HCT116 (cell line): ENCODE data around the gene RACGAP1. TPM values are rescaled to one million over a fixed set of nuclear protein-coding genes. Genes with fewer than 3 reads are reported as not detected.

ENCODE experiments used
- ATAC-seq: fragments of 200-7000 bp; cut with Tn5 transposase; 2 replicates; pipeline ENCODE4 v1.9.1; 2020; ENCODE audit warnings: mild to moderate bottlenecking, moderate library complexity
- BruUV-seq: library from RNA; stranded (reverse); fragments of 400-500 nt; replicated peaks from 2 replicates; lab custom pipeline; 2021; lab: Mats Ljungman, UMichigan
- CTCF ChIA-PET: fragments of 300-600 bp; sonication (Branson Sonifier 250); formaldehyde crosslinking; loops from one replicate; lab custom pipeline; 2021; ENCODE audit warnings: antibody characterized with exemption; lab: Charles Lee
- POLR2A ChIA-PET: fragments of 300-600, 350-600 bp; sonication (Branson Sonifier 250); formaldehyde crosslinking; loops from one replicate; lab custom pipeline; 2021; ENCODE audit warnings: antibody characterized with exemption; lab: Charles Lee
- RAD21 ChIA-PET, 2 experiments: fragments of 300-600 bp; sonication (Branson Sonifier 250); formaldehyde crosslinking; loops; one replicate each; lab custom pipeline; 2023; ENCODE audit warnings: low total read pairs in 2 of 2; ENCODE audit not compliant: uncharacterized antibody in 2 of 2, unreplicated experiment in 2 of 2, low non-redundant PET in 1 of 2; lab: Charles Lee
- DNase-seq: peaks from one replicate; pipeline ENCODE4 v3.0.0-alpha.2; 2010; ENCODE audit warnings: low read depth, low spot score
- H2AFZ ChIP-seq: fragments of 200-600 bp; shearing (Covaris generic), sonication (generic); 2 replicates; pipeline ENCODE4 v1.6.1; 2017; ENCODE audit warnings: low read depth, mixed run types, mixed read lengths, antibody characterized with exemption, low read length; ENCODE audit not compliant: poor library complexity, severe bottlenecking
- H3K27ac ChIP-seq: 2 replicates; pipeline ENCODE4 v1.5.1; 2012; ENCODE audit warnings: low read depth, low read length
- H3K27me3 ChIP-seq: fragments of 200-600 bp; sonication (generic); 2 replicates; pipeline ENCODE4 v1.6.1; 2016; ENCODE audit warnings: mixed run types, low read length, mixed read lengths; ENCODE audit not compliant: insufficient read depth
- H3K36me3 ChIP-seq, 2 experiments: fragments of 200-500 bp in 1 of 2; fragments of 200-600 bp in 1 of 2; sonication (Bioruptor generic) in 1 of 2; sonication (generic) in 1 of 2; 2 replicates each; pipeline versions ENCODE4 v1.5.1 to v1.6.1; 2014 to 2016; ENCODE audit warnings: low read length in 2 of 2, inconsistent platforms in 1 of 2, mixed read lengths in 1 of 2, mixed run types in 1 of 2; ENCODE audit not compliant: insufficient read depth in 2 of 2, control insufficient read depth in 1 of 2
- H3K4me1 ChIP-seq, 2 experiments: fragments of 200-600 bp in 1 of 2; sonication (generic) in 1 of 2; 2 replicates each; pipeline versions ENCODE4 v1.5.1 to v1.6.1; 2012 to 2017; ENCODE audit warnings: low read length in 2 of 2, inconsistent platforms in 1 of 2, mild to moderate bottlenecking in 1 of 2, mixed read lengths in 1 of 2, mixed run types in 1 of 2, moderate library complexity in 1 of 2; ENCODE audit not compliant: insufficient read depth in 2 of 2, control insufficient read depth in 1 of 2
- H3K4me2 ChIP-seq: fragments of 200-600 bp; sonication (generic); 2 replicates; pipeline ENCODE4 v1.6.1; 2017; ENCODE audit warnings: mixed run types, low read length, mixed read lengths
- H3K4me3 ChIP-seq, 2 experiments: fragments of 200-600 bp in 1 of 2; sonication (generic) in 1 of 2; replicated peaks in 1 of 2; 2 replicates each; pipeline ENCODE4 v1.5.1; 2011 to 2016; ENCODE audit warnings: low read length in 2 of 2, control low read depth in 1 of 2, low read depth in 1 of 2, mild to moderate bottlenecking in 1 of 2, mixed read lengths in 1 of 2, mixed run types in 1 of 2
- H3K79me2 ChIP-seq: fragments of 200-600 bp; sonication (generic); 2 replicates; pipeline ENCODE4 v1.6.1; 2017; ENCODE audit warnings: mild to moderate bottlenecking, mixed run types, low read length, moderate library complexity, mixed read lengths; ENCODE audit not compliant: insufficient read depth
- H3K9ac ChIP-seq: fragments of 200-600 bp; sonication (generic); 2 replicates; pipeline ENCODE4 v1.6.1; 2016; ENCODE audit warnings: low read length, mixed read lengths
- H3K9me2 ChIP-seq: fragments of 200-600 bp; sonication (generic), shearing (Covaris generic); 2 replicates; pipeline ENCODE4 v1.6.1; 2017; ENCODE audit warnings: mixed run types, mild to moderate bottlenecking, moderate library complexity; ENCODE audit not compliant: insufficient read depth
- H3K9me3 ChIP-seq, 2 experiments: fragments of 200-500 bp in 1 of 2; fragments of 200-600 bp in 1 of 2; sonication (Bioruptor generic) in 1 of 2; sonication (generic) in 1 of 2; 2 replicates each; pipeline ENCODE4 v1.6.1; 2014 to 2017; ENCODE audit warnings: low read length in 2 of 2, mixed read lengths in 2 of 2, inconsistent platforms in 1 of 2, low read depth in 1 of 2, mild to moderate bottlenecking in 1 of 2, mixed run types in 1 of 2, moderate library complexity in 1 of 2; ENCODE audit not compliant: control insufficient read depth in 1 of 2, insufficient read depth in 1 of 2
- H4K20me1 ChIP-seq: fragments of 200-600 bp; sonication (generic), shearing (Covaris generic); 2 replicates; pipeline ENCODE4 v1.6.1; 2017; ENCODE audit warnings: mixed run types, mild to moderate bottlenecking, moderate library complexity; ENCODE audit not compliant: insufficient read depth
- ATF3 ChIP-seq: IDR thresholded peaks from 2 replicates; pipeline ENCODE4 v1.6.1; 2012
- CBX3 ChIP-seq: IDR thresholded peaks from 2 replicates; pipeline ENCODE4 v1.6.1; 2012; ENCODE audit warnings: low read depth
- EZH2phosphoT487 ChIP-seq: fragments of 200-600 bp; IDR thresholded peaks from 2 replicates; pipeline ENCODE4 v1.6.1; 2018; ENCODE audit warnings: antibody characterized with exemption, borderline replicate concordance
- JUND ChIP-seq: IDR thresholded peaks from 2 replicates; pipeline ENCODE4 v1.6.1; 2012
- MAX ChIP-seq: IDR thresholded peaks from 2 replicates; pipeline ENCODE4 v1.6.1; 2012
- RAD21 ChIP-seq: IDR thresholded peaks from 2 replicates; pipeline ENCODE4 v1.6.1; 2012; ENCODE audit warnings: low read depth, mild to moderate bottlenecking
- REST ChIP-seq: IDR thresholded peaks from 2 replicates; pipeline ENCODE4 v1.6.1; 2012; ENCODE audit warnings: low read depth
- SIN3A ChIP-seq: IDR thresholded peaks from 2 replicates; pipeline ENCODE4 v1.6.1; 2012; ENCODE audit warnings: low read depth
- SRF ChIP-seq: IDR thresholded peaks from 2 replicates; pipeline ENCODE4 v1.6.1; 2012; ENCODE audit warnings: low read depth
- intact Hi-C: fragments of 100-400 bp; cut with micrococcal nuclease; formaldehyde crosslinking; loops from 2 replicates; pipeline ENCODE4 v1.10.0; 2022
- total RNA-seq: library from RNA; stranded (reverse); gene quantifications from one replicate; pipeline ENCODE4 v1.2.1, GENCODE V29; 2021; ENCODE audit not compliant: unreplicated experiment

RACGAP1 gene
- total RNA-seq, 1 experiment from 2014 or later: 147 TPM

GRCh38 chr12:49960474-49961110 lies 64.7 kb downstream of the RACGAP1 start:
- DNase-seq: no peak
- ATAC-seq: no peak
- Histone ChIP-seq H4K20me1 (no peaks in the 10 kb centered on the region), H3K27ac (no peak overlapping the region; the same call in 1 of the 2 replicates), H3K79me2 (no peaks in the 10 kb centered on the region), H3K4me1 (peaks cover 30 to 36% of the 10 kb centered on the region in 2 experiments), H3K27me3 (no peaks in the 10 kb centered on the region), H3K4me3 (0 out of 4 replicates have a peak overlapping the region, but pooled peaks of 1 of the 2 experiments have one; percentile 1), H3K9me3 (no peaks in the 10 kb centered on the region), H3K9me2 (no peaks in the 10 kb centered on the region), H3K9ac (peak overlapping the region; percentile 15; the same call in 1 of the 2 replicates), H2AFZ (no peak overlapping the region), H3K4me2 (peak overlapping the region; percentile 54), H3K36me3 (no peaks in the 10 kb centered on the region)
- no peak for TF ChIP-seq MAX
- TF ChIP-seq JUND: no peak
- no peak for TF ChIP-seq ATF3
- TF ChIP-seq CBX3: no peak
- TF ChIP-seq RAD21: no peak
- TF ChIP-seq SIN3A: no peak
- TF ChIP-seq REST: no peak
- TF ChIP-seq SRF: no peak
- TF ChIP-seq EZH2phosphoT487: no peak
- RAD21 ChIA-PET: interaction anchor here in 1 of 2 experiments (1.3 kb wide), 1 partner anchor 15 kb away, joined by 3 read pairs; no protein-coding TSS in a partner anchor
- intact Hi-C loops: loop anchor here (10.0 kb wide), 1 partner anchor 186 kb away; no protein-coding TSS in a partner anchor
- no TSS peak for BruUV-seq
- CTCF ChIA-PET: interaction anchor here (1.0 to 3.7 kb wide), 4 partner anchors 7 to 182 kb away, joined by 3 to 32 read pairs (median 15); no protein-coding TSS in a partner anchor
- POLR2A ChIA-PET: interaction anchor here (1.4 kb wide), 1 partner anchor 15 kb away, joined by 7 read pairs; no protein-coding TSS in a partner anchor
